Tongue (tissue), 2 donors: ENCODE data around the gene LCN15. TPM values are rescaled to one million over a fixed set of nuclear protein-coding genes. Genes with fewer than 3 reads are reported as not detected.
A peak's percentile ranks its signal among the peaks of the same experiment; 100 is the strongest.
"Not testable (repeated sequence)": the region's sequence is repeated elsewhere in the genome, so short reads cannot be mapped to it uniquely, and the experiment has no call there.

Experiments used
- DNase-seq: peaks from one replicate; pipeline ENCODE4 v3.0.0-alpha.2; 2015
- total RNA-seq: library from RNA; depleted of rRNA; stranded (reverse); fragments of >200 nt; gene quantifications from one replicate; pipeline ENCODE4 v1.2.3, GENCODE V29; 2014

The LCN15 gene
- total RNA-seq, 1 donor from 2014 or later, result not detected

DNA sequence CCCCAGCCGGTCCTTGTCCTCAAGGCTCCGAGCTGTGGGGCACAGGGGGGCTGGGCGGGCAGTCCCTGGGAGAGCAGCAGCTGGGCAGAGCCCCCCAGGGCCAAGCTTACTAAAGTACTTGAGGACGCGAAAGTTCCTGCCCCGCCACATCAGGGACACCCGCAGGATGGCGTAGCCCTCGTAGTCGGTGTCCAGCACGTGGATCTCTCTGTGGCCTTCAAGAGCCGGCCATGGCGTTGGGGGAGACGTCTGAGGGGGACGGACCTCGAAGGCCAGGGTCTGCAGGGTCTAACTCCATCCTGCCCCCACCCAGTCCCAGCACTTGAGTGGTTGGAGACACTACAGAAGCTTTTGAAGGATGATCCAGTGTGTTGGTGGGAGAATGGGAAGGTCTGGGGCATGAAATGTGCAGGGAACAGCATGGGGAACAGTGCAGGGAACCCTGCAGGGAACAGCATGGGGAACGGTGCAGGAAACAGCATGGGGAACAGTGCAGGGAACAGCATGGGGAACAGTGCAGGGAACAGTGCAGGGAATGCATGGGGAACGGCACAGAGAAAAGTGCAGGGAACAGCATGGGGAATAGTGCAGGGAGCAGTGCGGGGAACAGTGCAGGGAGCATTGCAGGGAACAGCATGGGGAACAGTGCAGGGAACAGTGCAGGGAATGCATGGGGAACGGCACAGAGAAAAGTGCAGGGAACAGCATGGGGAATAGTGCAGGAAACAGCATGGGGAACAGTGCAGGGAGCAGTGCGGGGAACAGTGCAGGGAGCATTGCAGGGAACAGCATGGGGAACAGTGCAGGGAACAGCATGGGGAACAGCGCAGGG is 8.8 kb downstream of the LCN15 start:
- not testable (repeated sequence) for DNase-seq

DNA sequence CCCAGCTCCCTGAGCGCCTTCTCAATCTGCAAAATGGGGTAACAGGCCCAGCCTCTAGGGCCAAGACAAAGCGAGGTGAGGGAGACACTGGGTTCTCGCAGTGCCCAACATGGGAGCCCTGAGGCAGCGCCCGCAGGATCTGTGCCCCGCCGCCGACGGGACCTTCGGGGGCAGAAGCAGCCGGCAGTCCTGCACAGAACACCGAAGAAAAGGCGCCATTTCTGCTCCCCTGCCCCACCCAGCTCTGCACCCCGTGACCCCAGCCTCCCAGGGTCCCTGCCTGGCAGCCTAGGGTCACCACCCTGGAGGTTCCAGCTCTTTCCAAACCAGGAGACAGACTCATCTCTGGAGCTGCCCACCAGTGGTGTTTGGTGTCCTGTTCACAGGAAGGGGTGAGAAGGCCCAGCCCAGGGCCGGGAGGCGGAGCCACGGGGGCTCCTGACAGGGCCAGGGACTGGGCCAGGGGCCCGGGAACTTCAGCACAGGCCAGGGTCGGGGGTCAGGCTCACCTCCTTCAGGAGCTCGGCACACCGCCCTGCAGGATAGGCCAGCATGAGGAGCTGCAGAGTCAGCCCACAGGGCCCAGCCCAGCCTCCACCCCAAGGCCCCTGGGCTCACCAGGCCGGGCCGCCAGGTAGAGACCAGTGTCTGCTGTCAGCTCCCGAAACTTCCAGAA is 9.6 kb downstream of the LCN15 start:
- DNase-seq, result no peak

DNA sequence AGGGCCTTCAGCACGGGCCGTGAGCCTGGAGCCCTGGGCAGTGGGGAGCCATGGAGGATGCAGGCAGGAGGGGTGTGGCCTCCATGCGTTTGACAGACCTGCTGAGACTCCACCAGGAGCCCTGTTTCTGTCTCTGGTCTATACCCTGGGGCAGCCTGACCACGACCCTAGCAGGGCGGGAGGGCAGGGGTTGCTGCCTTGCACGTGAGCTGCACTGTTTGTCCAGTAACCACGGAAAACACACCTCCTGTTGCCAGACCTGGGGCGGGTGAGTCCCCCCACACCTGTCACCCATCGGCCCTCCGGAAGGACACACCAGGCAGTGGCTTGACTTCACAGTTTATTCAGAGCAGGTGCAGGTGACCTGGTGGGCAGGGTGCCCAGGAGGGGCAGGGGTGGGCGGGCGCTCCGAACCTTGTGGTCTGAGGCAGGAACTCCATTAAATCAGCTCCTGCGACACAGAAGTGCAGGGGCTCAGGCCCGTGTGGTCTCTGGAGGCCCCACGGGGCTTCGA is 10.2 kb downstream of the LCN15 start:
- DNase-seq, result no peak

DNA sequence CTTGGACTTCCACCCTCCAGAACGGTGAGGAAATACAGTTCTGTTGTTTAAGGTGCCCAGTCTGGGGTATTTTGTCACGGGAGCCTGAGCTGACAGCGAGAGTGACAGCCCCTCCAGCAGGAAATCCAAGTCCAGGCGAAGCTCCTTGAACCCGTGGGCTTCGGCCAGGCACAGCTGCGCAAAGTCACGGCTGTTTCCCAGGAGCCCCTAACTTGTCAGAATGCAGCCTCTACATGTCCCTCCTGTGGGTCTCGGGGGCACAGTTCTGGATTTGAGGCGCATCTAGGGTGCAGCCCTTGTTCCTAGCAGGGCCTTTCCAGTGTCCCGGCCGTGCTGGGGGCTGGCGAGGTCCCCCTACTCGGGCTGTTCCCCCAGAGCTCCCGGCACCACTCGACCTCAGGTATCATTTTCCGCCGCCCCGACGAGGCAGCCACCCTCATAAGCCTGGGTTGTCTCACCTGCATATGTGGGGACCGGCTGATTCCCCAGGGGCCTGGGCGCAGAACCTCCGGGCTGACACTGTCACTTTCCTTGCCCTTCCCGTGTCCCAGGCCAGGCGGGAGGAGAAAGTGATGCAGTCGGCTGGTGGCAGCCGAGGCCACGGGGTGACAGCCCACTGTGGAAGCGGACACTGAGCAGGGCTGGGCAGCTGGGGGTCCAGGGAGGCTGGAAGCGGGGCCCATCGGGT is 10.8 kb downstream of the LCN15 start:
- DNase-seq, result no peak

DNA sequence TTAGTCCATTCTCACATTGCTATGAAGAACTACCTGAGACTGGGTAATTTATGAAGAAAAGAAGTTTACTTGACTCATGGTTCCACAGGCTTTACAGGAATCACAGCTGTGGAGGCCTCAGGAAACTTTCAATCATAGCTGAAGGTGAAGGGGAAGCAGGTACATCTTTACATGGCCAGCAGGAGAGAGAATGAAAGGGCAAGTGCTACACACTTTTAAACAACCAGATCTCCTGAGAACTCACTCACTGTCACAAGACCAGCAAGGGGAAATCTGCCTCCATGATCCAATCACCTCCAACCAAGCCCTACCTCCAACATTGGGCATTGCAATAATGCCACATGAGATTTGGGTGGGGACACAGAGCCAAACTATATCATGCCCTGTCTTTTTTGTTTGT is 12.5 kb downstream of the LCN15 start:
- no peak for DNase-seq

DNA sequence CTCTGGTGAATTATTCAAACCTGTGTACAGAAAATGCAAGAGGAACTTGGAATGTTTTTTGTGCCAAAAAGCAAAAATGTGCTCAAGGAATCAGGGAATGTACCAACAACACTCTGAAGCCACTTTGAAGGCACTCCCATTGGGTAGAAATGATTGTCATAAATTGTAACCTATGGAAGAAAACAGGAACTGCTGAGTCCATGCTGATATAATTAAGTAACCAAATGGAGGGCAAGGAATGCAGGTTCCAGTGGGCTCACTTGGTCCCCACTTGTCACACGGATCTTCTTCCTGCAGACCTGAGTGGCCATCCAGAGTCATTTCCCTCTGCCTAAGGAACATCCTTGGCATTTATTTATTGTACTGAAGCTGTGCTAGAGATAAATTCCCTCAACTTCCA is 13.1 kb downstream of the LCN15 start:
- no peak for DNase-seq

DNA sequence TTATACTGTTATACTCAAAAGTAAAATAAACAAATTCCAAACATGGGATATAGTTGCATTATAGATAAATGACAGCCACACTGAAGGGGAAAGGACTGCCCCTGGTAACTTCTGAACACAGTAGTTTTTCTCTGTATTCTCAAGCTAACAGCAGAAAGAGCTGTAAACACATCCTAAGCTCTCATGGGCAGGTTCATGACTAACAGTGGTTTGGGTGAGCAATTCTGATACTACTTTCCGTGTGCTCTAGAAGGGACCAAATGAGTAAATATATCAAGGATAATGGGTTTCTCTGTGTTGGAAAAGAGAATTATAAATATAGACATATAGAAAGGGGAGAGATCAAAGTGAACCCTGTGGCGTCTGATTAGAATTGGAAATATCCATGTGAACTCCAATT is 13.8 kb downstream of the LCN15 start:
- DNase-seq, result no peak

DNA sequence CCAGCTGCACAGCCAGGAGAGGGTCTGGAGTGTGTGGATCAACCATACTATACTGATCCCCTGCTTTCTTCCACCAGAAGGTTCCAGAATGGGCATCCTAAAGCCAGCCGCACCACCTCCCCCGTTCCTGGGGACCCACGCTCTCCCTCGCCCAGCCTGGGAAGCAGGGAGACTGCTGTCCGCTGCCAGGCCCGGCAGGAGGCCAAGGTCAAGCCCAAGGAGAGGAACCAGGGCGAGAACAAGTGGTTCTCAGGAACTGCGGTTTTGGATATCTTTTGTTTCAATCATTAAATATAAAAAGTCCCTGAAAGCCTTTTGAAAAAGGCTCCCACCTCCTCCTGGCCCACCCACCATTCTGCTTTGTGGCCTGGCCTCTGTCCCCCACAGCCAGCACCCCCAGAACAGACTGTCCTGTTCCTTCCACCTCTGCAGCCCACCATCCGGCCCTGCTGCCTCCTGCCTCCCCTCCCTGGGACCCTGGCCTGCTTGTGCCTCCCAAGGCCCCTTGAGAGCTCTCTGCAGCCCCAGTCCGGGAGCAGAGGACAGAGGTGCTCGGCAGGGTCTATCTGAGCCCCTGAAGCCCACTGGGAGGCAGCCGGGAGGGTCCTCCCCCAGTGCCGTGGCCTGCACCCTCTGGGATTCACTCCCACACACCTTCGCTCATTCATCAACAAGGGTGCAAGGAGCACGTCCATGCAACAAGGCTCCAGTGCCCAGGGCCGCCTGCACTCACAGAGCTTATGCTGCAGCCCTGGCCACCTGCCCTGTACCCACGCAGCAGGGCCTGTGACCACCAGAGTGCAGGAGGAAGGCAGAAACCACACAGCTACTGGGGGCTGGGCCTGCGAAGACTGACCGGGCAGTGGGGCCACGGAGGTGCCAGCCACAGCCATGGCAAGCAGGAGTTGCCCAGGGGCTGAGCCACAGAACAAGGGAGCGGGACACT is 15.4 kb downstream of the LCN15 start:
- DNase-seq, result no peak

DNA sequence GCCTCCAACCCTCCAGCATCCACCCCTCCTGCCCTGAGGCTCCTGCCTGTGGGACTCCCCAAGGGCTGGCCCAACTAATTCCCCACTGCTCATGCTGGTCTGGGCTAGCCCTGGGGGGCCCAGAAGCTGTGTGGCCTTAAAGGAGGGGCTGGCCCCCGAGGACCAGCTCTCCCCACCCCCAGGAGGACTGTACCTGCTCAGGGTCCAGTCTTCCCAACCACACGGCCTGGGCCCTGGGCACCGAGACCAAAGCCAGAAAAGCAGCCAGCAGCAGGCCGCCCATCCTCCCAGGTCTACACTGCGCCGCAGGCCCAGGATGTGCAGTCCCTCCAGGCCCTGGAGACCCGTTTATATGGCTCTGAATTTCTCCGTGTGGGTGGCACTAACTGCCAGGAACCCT is 16.1 kb downstream of the LCN15 start, which contains the start of gene LCN6:
Gene LCN6 (minus strand): TSS at position 325 of the 400 bp plus-strand sequence. CDS start 42 bp downstream, at position 283.
- DNase-seq, result no peak

DNA sequence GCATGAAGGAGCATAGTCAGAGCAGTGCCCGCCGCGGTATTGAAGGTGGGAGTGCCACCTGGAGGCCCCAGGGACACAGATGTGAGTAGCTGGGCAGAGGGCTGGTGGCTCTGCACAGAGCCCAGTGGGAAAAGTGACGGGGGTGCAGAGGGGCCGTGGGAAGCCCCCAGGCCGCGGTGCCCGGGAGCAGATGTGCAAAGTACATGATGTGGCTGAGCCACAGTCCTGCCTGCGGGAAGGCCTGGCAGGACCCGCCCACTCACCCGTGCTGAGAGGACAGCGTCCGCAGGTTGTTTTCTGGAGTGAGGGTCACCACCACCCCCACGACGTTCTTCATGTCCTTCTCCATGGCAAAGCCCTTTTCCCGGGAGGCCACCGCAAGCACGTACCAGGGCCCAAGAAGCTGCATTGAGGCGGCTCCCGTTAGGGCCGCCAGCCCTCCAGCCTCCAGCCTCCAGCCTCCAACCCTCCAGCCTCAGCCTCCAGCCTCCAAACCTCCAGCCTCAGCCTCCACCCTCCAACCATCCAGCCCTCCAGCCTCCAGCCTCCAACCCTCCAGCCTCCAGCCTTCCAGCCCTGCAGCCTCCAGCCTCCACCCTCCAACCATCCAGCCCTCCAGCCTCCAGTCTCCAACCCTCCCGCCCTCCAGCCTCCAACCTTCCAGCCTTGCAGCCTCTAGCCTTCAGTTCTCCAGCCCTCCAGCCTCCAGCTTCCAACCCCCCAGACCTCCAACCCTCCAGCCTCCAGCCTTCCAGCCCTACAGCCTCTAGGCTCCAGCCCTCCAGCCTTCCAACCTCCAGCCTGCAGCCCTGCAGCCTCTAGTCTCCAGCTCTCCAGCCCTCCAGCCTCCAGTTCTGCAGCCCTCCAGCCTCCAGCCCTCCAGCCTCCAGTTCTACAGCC is 16.9 kb downstream of the LCN15 start:
- no peak for DNase-seq

DNA sequence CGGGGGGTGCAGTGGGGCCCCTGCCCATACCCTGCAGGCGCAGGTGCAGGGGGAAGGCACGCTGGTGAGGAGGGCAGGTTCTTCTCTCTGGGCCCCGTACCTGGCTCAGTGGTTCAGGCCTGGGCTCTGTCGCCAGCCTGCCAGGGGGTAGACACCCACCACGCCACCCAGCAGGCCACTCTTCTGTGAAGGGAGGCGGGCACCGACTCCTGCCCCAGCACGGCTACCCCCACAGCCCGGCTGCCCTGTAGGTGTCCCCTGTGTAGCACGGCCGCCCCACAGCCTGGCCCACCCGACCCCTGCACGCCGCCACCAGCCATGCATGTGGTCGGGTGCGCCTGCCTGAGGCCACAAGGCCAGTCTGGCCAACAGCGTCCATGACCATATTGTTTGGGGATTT is 17.7 kb downstream of the LCN15 start:
- DNase-seq, result no peak

DNA sequence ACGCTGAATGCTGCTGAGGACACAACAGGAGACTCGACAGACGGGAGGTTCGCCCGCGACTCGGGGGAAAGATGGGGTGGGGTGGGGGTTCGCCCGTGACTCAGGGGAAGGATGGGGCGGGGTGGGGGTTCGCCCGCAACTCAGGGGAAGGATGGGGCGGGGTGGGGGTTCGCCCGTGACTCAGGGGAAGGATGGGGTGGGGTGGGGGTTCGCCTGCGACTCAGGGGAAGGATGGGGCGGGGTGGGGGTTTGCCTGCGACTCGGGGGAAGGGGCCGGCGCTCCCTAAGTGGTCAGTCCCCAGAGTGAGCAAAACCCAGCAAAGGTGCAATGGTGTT is 18.2 kb downstream of the LCN15 start:
- no peak for DNase-seq

DNA sequence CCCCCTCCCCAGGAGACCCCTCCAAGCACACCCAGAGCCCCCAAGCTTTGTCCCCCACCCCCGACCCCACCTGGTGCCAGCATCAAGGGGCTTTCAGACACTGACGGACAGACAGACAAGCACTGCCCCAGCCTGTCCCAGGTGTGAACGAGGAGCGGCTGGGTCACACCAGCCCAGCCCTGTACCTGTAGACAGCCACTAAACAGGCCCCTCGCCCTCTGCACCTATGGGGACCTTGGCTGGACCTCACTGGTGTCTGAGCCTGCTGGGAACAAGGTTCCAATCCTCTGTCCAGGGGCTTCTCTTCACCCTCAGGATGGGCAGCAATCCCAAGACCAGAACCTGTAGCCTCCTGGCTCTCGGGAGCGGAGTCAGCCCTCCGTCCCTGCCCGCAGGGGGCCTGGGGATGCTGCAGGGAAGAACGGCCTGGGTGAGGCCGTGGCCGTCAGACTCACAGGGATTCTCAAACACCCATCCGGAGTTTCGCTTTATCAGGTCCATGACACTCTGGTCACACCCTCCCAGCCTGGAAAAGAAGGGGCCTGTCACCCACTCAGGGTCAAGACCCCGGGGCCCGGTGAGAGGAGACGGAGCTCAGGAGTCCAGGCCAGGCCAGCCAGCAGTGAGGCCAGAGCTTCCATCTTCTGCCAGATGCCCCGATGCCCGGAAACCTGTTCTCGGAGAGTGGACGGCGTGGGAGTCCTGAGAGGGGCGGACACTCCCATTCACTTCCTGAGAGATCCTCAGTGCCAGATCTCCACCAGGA is 18.7 kb downstream of the LCN15 start:
- no peak for DNase-seq

DNA sequence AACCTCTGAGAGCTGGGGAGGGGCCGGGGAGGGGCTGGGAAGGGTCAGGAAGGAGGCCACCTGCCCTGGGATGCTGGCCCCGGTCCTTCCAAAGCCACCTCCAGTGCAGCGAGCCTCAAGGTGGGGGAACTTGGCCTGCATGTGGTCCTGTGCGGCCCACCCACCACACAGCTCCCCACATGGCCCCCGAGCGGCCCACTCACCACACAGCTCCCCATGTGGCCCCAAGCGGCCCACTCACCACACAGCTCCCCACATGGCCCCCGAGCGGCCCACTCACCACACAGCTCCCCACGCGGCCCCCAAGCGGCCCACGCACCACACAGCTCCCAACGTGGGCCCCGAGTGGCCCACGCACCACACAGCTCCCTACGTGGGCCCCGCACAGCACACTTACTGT is 19.5 kb downstream of the LCN15 start:
- no peak for DNase-seq

DNA sequence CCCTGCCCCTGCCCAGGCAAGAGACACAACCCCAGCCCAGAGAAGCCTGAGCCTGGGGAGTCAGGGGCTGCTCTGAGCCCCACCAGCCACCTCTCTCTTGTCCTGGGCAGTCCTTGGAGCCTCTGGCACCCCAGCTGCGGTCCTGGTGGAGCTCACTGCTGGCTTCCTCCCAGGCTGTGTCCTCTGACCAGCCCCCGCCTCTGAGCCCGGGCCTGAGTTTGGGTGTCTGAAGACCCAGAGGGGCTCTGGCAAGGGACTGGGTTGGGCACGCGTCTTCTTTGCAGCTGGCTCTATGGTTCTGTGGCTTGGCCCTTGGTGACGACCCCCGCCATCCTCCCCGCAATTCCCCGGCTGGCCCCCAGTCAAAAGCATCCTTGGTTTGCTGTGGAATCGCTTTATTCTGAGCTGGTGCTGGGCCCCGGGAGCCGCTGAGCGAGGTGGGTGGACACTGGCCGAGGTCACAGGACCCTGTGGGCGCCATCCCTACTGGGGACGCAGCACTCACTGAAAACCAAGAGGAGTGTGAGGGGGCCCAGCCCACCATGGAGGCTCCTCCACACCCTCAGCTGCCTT is 20.6 kb downstream of the LCN15 start:
- DNase-seq, result no peak

DNA sequence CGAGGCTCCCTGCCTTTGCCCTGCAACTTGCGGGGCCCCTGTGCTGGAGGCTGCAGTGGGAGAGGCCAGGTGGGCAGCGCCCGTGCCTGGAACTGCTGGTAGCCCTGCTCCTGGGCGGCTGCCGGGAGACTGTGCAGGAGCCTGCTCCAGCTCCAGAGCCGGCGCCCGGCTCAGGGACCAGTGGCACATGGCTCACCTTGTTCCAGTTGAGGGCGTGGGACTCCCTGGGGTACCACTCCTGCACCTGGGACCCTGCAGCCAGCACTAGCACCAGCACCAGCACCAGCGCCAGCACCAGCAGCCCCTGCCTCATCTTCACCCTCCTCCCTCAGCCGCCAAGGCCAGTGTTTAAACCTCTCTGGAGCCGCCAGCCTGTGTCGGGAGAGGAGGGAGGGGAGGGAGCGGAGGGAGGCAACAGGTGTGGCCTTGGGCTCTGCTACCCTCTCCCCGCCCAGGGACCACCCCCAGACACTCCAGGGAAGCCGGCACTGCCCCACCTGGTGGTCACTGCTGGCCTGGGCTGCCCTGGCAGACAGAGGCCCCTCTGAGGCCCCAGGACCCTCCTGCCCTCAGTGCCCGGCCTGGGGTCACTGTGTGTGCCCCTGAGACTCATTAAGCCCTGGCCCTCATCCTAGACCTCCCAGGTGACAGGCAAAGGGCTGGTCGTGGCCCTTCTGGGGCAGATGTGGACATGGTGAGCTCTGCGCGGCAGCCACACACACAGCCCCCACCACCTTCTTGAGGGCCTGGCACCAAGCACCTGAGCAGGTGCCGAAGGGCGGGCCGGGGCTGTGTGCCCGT is 21.5 kb downstream of the LCN15 start, which contains the start of gene LCN10:
Gene LCN10 (minus strand): TSS at position 350 of the 801 bp plus-strand sequence. CDS start 37 bp downstream, at position 313.
- peak; percentile 54 for DNase-seq

DNA sequence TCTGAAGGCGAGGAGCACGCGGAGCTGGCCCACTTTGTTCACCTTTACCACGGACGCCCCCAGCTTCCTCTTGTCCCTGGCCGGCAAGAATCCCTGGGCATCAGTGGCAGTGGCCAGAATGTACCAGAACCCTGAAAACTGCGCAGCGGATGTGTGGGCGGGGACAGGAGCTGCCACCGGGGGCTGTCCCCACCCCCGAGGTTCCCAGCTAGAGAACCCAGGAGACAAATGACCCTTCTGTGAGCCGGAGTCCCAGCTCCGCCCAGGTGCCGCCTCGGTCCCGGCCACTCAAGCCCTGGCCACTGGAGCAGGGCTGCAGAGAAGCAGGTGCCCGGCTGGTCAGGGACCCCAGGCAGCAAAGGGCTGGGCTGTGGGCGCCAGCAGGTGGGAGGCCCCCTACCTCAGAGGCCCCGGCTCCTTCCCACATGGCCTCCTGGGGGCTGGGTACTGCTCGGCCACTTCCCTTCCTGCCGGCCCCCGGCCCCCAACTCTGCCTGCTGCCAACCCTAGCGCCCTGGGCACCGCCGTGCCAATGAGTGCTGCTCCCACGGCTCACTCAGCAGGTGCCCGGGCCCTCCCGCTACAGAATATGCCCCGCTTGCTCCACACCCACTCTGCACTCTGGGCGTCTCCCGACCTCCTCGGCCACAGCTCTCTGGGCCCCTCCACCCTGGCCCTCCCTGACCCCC is 22.3 kb downstream of the LCN15 start:
- no peak for DNase-seq
